ENCODE data around the gene UVSSA. TPM values are rescaled to one million over a fixed set of nuclear protein-coding genes. Genes with fewer than 3 reads are reported as not detected.

Gene UVSSA
- total and polyA plus RNA-seq, 7 donors = 1.8 to 18.7 (median 8.7) TPM

GRCh38 chr4:1406394-1406980 lies 59.5 kb downstream of the UVSSA start, which contains the start of gene NKX1-1:
Gene NKX1-1, minus strand, starts transcription at chr4:1406442. Its CDS starts 0 bp downstream, at chr4:1406442.
- intact Hi-C loops (cut with DNase I) = no loop called here

DNA sequence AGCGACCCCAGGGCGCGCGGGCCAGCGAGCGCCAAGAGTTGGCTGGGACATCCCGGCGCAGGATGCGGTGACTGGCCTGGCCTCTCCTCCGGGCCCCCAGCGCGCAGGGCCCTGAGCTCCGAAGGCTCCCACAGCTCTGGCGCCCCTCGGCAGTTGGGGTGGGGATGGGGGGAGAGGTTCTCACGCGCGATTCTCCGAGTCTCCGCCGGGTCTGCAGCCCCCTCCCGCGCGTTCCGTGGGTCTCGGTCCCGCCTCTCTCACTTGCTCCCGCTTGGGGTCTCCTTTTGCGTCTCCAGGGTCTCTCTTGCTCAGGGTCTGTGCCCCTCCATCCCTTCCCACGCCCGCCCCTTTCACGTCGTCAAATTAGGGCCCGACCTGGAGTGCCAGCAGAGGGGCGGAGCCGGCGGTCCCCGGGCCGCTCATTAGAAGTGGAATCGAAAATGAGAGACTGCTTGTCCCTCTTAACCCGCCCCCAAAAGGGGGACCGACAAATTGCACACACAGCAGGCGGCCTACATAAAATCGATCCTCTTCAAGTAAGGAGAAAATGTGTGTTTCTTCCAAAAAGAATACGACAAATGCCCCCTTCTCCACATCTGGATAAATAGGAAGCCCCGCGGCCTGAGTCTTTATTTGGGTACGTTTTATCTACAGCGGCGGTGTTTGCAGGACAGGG lies 60.1 kb downstream of the UVSSA start:
- Histone ChIP-seq H3K4me1 (peaks cover 0 to 55% (median 39%) of the 10 kb centered on the region in 4 donors), H3K27ac (no peak overlapping the region), H3K4me3 (no peak overlapping the region), H3K9me3 (no peaks in the 10 kb centered on the region), H3K27me3 (peaks cover 74 to 98% (median 88%) of the 10 kb centered on the region in 3 donors), H3K36me3 (no peaks in the 10 kb centered on the region)
- 13 to 26% methylated on average over 50 of the region's 50 CpGs for WGBS, 2 donors
- peak; percentile 38 for DNase-seq
- intact Hi-C loops (cut with DNase I) = no loop called here
- no peak for TF ChIP-seq EP300 (IDR thresholded peaks at IDR 0.05)
- no peak for TF ChIP-seq POLR2AphosphoS5 (IDR thresholded peaks at IDR 0.05)
- TF ChIP-seq, protein P1, sequence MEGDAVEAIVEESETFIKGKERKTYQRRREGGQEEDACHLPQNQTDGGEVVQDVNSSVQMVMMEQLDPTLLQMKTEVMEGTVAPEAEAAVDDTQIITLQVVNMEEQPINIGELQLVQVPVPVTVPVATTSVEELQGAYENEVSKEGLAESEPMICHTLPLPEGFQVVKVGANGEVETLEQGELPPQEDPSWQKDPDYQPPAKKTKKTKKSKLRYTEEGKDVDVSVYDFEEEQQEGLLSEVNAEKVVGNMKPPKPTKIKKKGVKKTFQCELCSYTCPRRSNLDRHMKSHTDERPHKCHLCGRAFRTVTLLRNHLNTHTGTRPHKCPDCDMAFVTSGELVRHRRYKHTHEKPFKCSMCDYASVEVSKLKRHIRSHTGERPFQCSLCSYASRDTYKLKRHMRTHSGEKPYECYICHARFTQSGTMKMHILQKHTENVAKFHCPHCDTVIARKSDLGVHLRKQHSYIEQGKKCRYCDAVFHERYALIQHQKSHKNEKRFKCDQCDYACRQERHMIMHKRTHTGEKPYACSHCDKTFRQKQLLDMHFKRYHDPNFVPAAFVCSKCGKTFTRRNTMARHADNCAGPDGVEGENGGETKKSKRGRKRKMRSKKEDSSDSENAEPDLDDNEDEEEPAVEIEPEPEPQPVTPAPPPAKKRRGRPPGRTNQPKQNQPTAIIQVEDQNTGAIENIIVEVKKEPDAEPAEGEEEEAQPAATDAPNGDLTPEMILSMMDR (IDR thresholded peaks at IDR 0.05) = no peak
- TF ChIP-seq POLR2A (IDR thresholded peaks at IDR 0.05) = no peak

More at GRCh38 chr4:1406394-1406980, 59.5 kb downstream of the UVSSA start, which contains the start of gene NKX1-1:
- TF ChIP-seq POLR2A (IDR thresholded peaks at IDR 0.05) (no peak), EP300 (IDR thresholded peaks at IDR 0.05) (no peak), POLR2AphosphoS5 (IDR thresholded peaks at IDR 0.05) (no peak)
- TF ChIP-seq, protein P1 (IDR thresholded peaks at IDR 0.05) = no peak
- WGBS, 2 donors = 8 to 12% methylated on average over 91 of the region's 91 CpGs
- Histone ChIP-seq H3K36me3 (no peaks in the 10 kb centered on the region), H3K27me3 (peaks cover 78 to 98% (median 88%) of the 10 kb centered on the region in 3 donors), H3K4me1 (peaks cover 0 to 57% (median 40%) of the 10 kb centered on the region in 4 donors), H3K4me3 (no peak within 1 kb of the TSS), H3K27ac (no peak within 1 kb of the TSS), H3K9me3 (no peaks in the 10 kb centered on the region)
- DNase-seq = no peak

- DNase-seq = no peak
- intact Hi-C loops (cut with DNase I) = no loop called here
- Histone ChIP-seq H3K4me1 (peaks cover 0 to 48% (median 34%) of the 10 kb centered on the region in 4 donors), H3K4me3 (no peak overlapping the region), H3K27ac (no peak overlapping the region), H3K9me3 (no peaks in the 10 kb centered on the region), H3K36me3 (no peaks in the 10 kb centered on the region), H3K27me3 (peaks cover 69 to 98% (median 89%) of the 10 kb centered on the region in 3 donors)
- 10 to 21% methylated on average over 53 of the region's 53 CpGs for WGBS, 2 donors
- no peak for TF ChIP-seq EP300 (IDR thresholded peaks at IDR 0.05)
- no peak for TF ChIP-seq POLR2A (IDR thresholded peaks at IDR 0.05)
- TF ChIP-seq, protein P1 (IDR thresholded peaks at IDR 0.05) = no peak
- no peak for TF ChIP-seq POLR2AphosphoS5 (IDR thresholded peaks at IDR 0.05)
These were observed 60.8 kb downstream of the UVSSA start for GRCh38 chr4:1407657-1408333.

DNA sequence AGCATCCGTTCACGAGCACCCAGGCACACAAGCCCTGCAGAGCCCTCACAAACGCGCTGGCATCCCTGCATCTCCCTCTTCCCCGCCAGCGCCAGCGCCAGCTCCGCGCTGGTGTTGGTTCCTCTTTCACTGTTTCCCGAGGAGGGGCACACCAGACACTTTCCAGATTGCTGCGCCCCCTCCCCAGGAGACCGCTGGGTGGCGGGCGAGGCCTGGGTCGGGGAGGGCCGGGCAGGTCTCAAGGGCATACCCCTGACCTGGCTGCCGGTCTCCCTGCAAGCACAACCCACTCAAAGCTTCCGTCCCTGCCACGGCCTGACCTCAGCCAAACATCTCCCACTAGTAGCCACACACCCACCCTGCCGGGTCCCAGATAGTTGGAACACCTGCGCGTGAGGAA lies 61.4 kb downstream of the UVSSA start:
- H3K4me1 ChIP-seq = peaks cover 0 to 43% (median 29%) of the 10 kb centered on the region in 4 donors
- no peaks in the 10 kb centered on the region for H3K9me3 ChIP-seq
- TF ChIP-seq POLR2AphosphoS5 (IDR thresholded peaks at IDR 0.05) (no peak), POLR2A (IDR thresholded peaks at IDR 0.05) (no peak), EP300 (IDR thresholded peaks at IDR 0.05) (no peak)
- TF ChIP-seq, protein P1 (IDR thresholded peaks at IDR 0.05) = no peak
- H3K4me3 ChIP-seq = no peak overlapping the region
- H3K36me3 ChIP-seq = no peaks in the 10 kb centered on the region
- intact Hi-C loops (cut with DNase I) = no loop called here
- 17 to 33% methylated on average over 22 of the region's 22 CpGs for WGBS, 2 donors
- no peak overlapping the region for H3K27ac ChIP-seq
- peaks cover 72 to 98% (median 89%) of the 10 kb centered on the region in 3 donors for H3K27me3 ChIP-seq
- peak; percentile 46 for DNase-seq

Data from sigmoid colon (tissue), 7 donors.